Measurements from ENCODE around the gene TTLL10.

DNA sequence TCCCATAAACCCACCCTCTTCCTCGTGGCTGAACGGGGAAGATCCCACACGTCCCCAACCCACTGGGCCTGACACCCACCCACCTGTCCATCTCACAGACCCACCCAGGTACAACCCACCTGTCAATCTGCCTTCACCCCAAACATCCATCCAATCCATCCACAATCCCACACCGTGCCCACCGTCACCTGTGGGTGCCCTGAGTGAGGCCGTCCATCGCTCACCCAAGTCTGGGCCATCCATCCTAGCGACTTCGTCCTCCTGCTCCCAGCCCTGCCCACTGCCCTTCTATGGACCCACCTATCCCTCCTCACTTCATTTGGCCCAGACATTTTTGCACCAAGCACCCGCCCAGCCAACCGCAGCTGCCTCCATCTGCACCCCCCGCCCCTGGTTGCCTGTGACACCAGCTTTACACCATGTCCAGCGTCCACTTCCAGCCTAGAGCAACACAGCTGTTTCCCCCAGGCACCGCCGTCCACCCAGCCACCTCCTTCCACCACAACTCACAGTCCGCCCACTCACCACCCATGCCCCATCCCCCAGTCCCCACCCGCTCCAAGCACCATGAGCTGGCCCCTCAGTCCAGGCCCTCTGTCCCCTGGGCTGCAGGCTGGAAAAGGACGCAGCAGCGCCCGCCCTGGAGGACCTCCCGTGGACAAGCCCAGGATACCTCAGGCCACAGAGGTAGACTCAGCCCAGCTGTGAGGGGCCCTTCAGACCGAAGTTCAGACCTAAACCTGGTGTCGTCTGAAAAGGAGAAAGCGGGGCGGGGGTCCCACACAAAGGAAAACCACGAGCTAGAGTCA lies 7.7 kb downstream of the TTLL10 start:
- TF ChIP-seq GATA2 (IDR thresholded peaks at IDR 0.05; ENCODE audit: low read depth, low read length), result no peak
- no peak for TF ChIP-seq GATA3 (IDR thresholded peaks at IDR 0.05; ENCODE audit: low read depth, low read length)

All from SH-SY5Y (cell line).